Breast epithelium (tissue), 4 donors: ENCODE data around the gene RNF223. TPM values are rescaled to one million over a fixed set of nuclear protein-coding genes. Genes with fewer than 3 reads are reported as not detected.
"Not testable (repeated sequence)": the region's sequence is repeated elsewhere in the genome, so short reads cannot be mapped to it uniquely, and the experiment has no call there.

ENCODE experiments used
- DNase-seq, 2 donors: peaks; one replicate each; pipeline ENCODE4 v3.0.0-alpha.2; 2019; ENCODE audit warnings: low spot score in 2 of 2
- H3K27ac ChIP-seq, 2 donors: fragments of 200-600 bp; sonication (generic) in 1 of 2; one replicate each; pipeline ENCODE4 v1.5.1; 2016 to 2019; ENCODE audit warnings: mild to moderate bottlenecking in 1 of 2
- H3K27me3 ChIP-seq, 2 donors: fragments of 200-600 bp; sonication (generic) in 1 of 2; one replicate each; pipeline versions ENCODE4 v1.5.1 to v1.6.0; 2017 to 2019; ENCODE audit warnings: control low read depth in 1 of 2, mild to moderate bottlenecking in 1 of 2
- H3K36me3 ChIP-seq: fragments of 200-600 bp; one replicate; pipeline ENCODE4 v1.5.1; 2019
- H3K4me1 ChIP-seq, 2 donors: fragments of 200-600 bp; sonication (generic); one replicate each; pipeline ENCODE4 v1.5.1; 2016 to 2019; ENCODE audit warnings: control low read depth in 1 of 2
- H3K4me3 ChIP-seq, 3 donors: fragments of 200-600 bp; sonication (generic); 1 replicate in 2 of 3; 2 replicates in 1 of 3; pipeline ENCODE4 v1.5.1; 2016 to 2019; ENCODE audit warnings: mild to moderate bottlenecking in 3 of 3, moderate library complexity in 2 of 3
- H3K9me3 ChIP-seq, 2 donors: fragments of 200-600 bp; sonication (generic) in 1 of 2; one replicate each; pipeline ENCODE4 v1.5.1; 2016 to 2019; ENCODE audit warnings: control low read depth in 1 of 2
- POLR2A ChIP-seq: fragments of 450-650 bp; IDR thresholded peaks from one replicate; pipeline ENCODE4 v1.6.1; 2016; ENCODE audit warnings: antibody characterized with exemption, mild to moderate bottlenecking, moderate library complexity
- POLR2AphosphoS5 ChIP-seq, 3 donors: sonication (generic); formaldehyde crosslinking; IDR thresholded peaks; one replicate each; pipeline ENCODE4 v1.6.1; 2017; ENCODE audit warnings: antibody characterized with exemption in 3 of 3
- intact Hi-C: fragments of 100-400 bp; cut with DNase I; formaldehyde crosslinking; loops from one replicate; pipeline ENCODE4 v1.15.1; 2023; ENCODE audit warnings: low total_unique reads
- total RNA-seq, 3 donors: library from RNA; depleted of rRNA; stranded (reverse); fragments of >200 nt; gene quantifications; one replicate each; pipeline ENCODE4 v1.1.0, GENCODE V29; 2016
- TF ChIP-seq, protein P1 (sequence below), 3 donors: fragments of 450-650 bp; IDR thresholded peaks; one replicate each; pipeline ENCODE4 v1.5.1; 2016 to 2017; ENCODE audit warnings: antibody characterized with exemption in 3 of 3, mild to moderate bottlenecking in 3 of 3, moderate library complexity in 3 of 3

The RNF223 gene
- total RNA-seq, 3 donors from 2014 or later = 0.33 to 2.8 TPM; not detected in 1

- no peaks in the 10 kb centered on the region for H3K4me1 ChIP-seq
- peaks cover 0 to 20% of the 10 kb centered on the region in 2 donors for H3K27me3 ChIP-seq
- no peaks in the 10 kb centered on the region for H3K36me3 ChIP-seq
- no peak overlapping the region for H3K27ac ChIP-seq
- intact Hi-C loops = no loop called here
- no peaks in the 10 kb centered on the region for H3K9me3 ChIP-seq
- H3K4me3 ChIP-seq = peak overlapping the region in 2 of 3 donors; percentile 64 to 71
- TF ChIP-seq, protein P1, sequence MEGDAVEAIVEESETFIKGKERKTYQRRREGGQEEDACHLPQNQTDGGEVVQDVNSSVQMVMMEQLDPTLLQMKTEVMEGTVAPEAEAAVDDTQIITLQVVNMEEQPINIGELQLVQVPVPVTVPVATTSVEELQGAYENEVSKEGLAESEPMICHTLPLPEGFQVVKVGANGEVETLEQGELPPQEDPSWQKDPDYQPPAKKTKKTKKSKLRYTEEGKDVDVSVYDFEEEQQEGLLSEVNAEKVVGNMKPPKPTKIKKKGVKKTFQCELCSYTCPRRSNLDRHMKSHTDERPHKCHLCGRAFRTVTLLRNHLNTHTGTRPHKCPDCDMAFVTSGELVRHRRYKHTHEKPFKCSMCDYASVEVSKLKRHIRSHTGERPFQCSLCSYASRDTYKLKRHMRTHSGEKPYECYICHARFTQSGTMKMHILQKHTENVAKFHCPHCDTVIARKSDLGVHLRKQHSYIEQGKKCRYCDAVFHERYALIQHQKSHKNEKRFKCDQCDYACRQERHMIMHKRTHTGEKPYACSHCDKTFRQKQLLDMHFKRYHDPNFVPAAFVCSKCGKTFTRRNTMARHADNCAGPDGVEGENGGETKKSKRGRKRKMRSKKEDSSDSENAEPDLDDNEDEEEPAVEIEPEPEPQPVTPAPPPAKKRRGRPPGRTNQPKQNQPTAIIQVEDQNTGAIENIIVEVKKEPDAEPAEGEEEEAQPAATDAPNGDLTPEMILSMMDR (IDR thresholded peaks at IDR 0.05) = no peak
- TF ChIP-seq POLR2AphosphoS5 (IDR thresholded peaks at IDR 0.05) (no peak), POLR2A (no peak)
- DNase-seq = no peak
These were observed 15.8 kb downstream of the RNF223 start for GRCh38 chr1:1058088-1058905.

- H3K9me3 ChIP-seq, H3K4me3 ChIP-seq, H3K27ac ChIP-seq, intact Hi-C loops, H3K4me1 ChIP-seq, H3K36me3 ChIP-seq, DNase-seq: not testable (repeated sequence)
- H3K27me3 ChIP-seq = peaks cover 0 to 20% of the 10 kb centered on the region in 2 donors
These were observed 16.4 kb downstream of the RNF223 start for GRCh38 chr1:1057769-1058087.

DNA sequence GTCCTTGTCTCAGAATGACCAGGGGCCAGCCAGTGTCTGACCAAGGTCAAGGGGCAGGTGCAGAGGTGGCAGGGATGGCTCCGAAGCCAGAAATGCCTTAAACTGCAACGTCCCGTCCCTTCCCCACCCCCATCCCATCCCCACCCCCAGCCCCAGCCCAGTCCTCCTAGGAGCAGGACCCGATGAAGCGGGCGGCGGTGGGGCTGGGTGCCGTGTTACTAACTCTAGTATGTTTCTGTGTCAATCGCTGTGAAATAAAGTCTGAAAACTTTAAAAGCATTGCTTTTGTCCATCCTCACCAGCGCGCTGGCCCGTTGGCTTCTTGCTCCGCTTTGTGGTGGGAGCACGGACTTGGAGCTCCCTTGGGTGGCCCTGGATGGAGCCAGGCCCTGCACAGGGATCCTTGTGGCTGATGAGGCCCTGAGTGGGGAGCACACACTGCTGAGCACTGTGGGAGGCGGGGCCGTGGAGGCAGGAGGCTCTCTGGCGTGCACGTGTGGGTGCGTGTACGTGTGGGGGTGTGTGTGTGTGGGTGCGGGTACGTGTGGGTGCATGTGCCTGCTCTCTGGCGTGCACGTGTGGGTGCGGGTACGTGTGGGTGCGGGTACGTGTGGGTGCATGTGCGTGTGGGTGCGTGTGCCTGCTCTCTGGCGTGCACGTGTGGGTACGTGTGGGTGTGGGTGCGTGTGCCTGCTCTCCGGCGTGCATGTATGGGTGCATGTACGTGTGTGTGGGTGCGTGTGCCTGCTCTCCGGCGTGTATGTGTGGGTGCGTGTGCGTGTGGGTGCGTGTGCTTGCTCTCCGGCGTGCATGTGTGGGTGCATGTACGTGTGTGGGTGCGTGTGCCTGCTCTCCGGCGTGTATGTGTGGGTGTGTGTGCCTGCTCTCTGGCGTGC lies 18.0 kb downstream of the RNF223 start:
- H3K36me3 ChIP-seq = no peaks in the 10 kb centered on the region
- H3K4me1 ChIP-seq = no peaks in the 10 kb centered on the region
- no peak overlapping the region for H3K4me3 ChIP-seq
- DNase-seq = no peak
- no peak overlapping the region for H3K27ac ChIP-seq
- TF ChIP-seq POLR2AphosphoS5 (IDR thresholded peaks at IDR 0.05) (no peak), POLR2A (no peak)
- TF ChIP-seq, protein P1 (IDR thresholded peaks at IDR 0.05) = no peak
- H3K9me3 ChIP-seq = no peaks in the 10 kb centered on the region
- peaks cover 0 to 14% of the 10 kb centered on the region in 2 donors for H3K27me3 ChIP-seq
- intact Hi-C loops = no loop called here

GRCh38 chr1:1054971-1055370 lies 19.1 kb downstream of the RNF223 start:
- no peak for DNase-seq
- Histone ChIP-seq H3K27ac (no peak overlapping the region), H3K4me1 (no peaks in the 10 kb centered on the region), H3K27me3 (peaks cover 0 to 7% of the 10 kb centered on the region in 2 donors), H3K4me3 (no peak overlapping the region), H3K36me3 (no peaks in the 10 kb centered on the region), H3K9me3 (no peaks in the 10 kb centered on the region)
- intact Hi-C loops = no loop called here
- no peak for TF ChIP-seq POLR2AphosphoS5 (IDR thresholded peaks at IDR 0.05)
- TF ChIP-seq POLR2A = no peak
- TF ChIP-seq, protein P1 (IDR thresholded peaks at IDR 0.05) = no peak

- TF ChIP-seq POLR2AphosphoS5 (IDR thresholded peaks at IDR 0.05) = no peak
- TF ChIP-seq POLR2A = no peak
- TF ChIP-seq, protein P1 (IDR thresholded peaks at IDR 0.05) = no peak
- no peak overlapping the region for H3K4me3 ChIP-seq
- H3K4me1 ChIP-seq = no peaks in the 10 kb centered on the region
- DNase-seq = no peak
- no peaks in the 10 kb centered on the region for H3K36me3 ChIP-seq
- intact Hi-C loops = no loop called here
- no peak overlapping the region for H3K27ac ChIP-seq
- H3K9me3 ChIP-seq = no peaks in the 10 kb centered on the region
- H3K27me3 ChIP-seq = peaks cover 0 to 6% of the 10 kb centered on the region in 2 donors
These were observed 19.9 kb downstream of the RNF223 start for GRCh38 chr1:1054099-1054700.
